Suprapubic skin (tissue), 4 donors: ENCODE data around the gene PDS5A. TPM values are rescaled to one million over a fixed set of nuclear protein-coding genes. Genes with fewer than 3 reads are reported as not detected.
"Not testable (repeated sequence)": the region's sequence is repeated elsewhere in the genome, so short reads cannot be mapped to it uniquely, and the experiment has no call there.

ENCODE experiments used
- DNase-seq, 2 donors: peaks; one replicate each; pipeline ENCODE4 v3.0.0-alpha.2; 2019; ENCODE audit warnings: low spot score in 2 of 2
- H3K27ac ChIP-seq: fragments of 200-600 bp; sonication (generic); one replicate; pipeline ENCODE4 v1.5.1; 2019
- H3K27me3 ChIP-seq: fragments of 200-600 bp; sonication (generic); one replicate; pipeline ENCODE4 v1.5.1; 2019
- H3K36me3 ChIP-seq: fragments of 200-600 bp; sonication (generic); one replicate; pipeline ENCODE4 v1.5.1; 2019
- H3K4me1 ChIP-seq: fragments of 200-600 bp; sonication (generic); one replicate; pipeline ENCODE4 v1.5.1; 2019
- H3K4me3 ChIP-seq: fragments of 200-600 bp; sonication (generic); one replicate; pipeline ENCODE4 v1.5.1; 2019; ENCODE audit warnings: mild to moderate bottlenecking
- H3K9me3 ChIP-seq: fragments of 200-600 bp; sonication (generic); one replicate; pipeline ENCODE4 v1.5.1; 2019
- EP300 ChIP-seq: sonication (generic); formaldehyde crosslinking; IDR thresholded peaks from one replicate; pipeline ENCODE4 v1.6.1; 2017; ENCODE audit warnings: antibody characterized with exemption
- POLR2A ChIP-seq, 2 donors: fragments of 450-650 bp; IDR thresholded peaks; one replicate each; pipeline ENCODE4 v1.6.1; 2017; ENCODE audit warnings: antibody characterized with exemption in 2 of 2, mild to moderate bottlenecking in 2 of 2, moderate library complexity in 2 of 2
- POLR2AphosphoS5 ChIP-seq, 3 donors: sonication (generic); formaldehyde crosslinking; IDR thresholded peaks; one replicate each; pipeline ENCODE4 v1.6.1; 2017; ENCODE audit warnings: antibody characterized with exemption in 3 of 3
- WGBS: methylation state at CpG from one replicate; pipeline ENCODE4 v1.1.5; 2018; 5-methylcytosine and 5-hydroxymethylcytosine counted together
- total RNA-seq, 4 donors: library from RNA; depleted of rRNA; stranded (reverse); fragments of >200 nt; gene quantifications; one replicate each; pipeline ENCODE4 v1.1.0, GENCODE V29; 2016
- TF ChIP-seq, protein P1 (sequence below), 2 donors: fragments of 200-600 bp in 1 of 2; fragments of 450-650 bp in 1 of 2; sonication (generic) in 1 of 2; IDR thresholded peaks; one replicate each; pipeline ENCODE4 v1.5.1; 2016 to 2019; ENCODE audit warnings: antibody characterized with exemption in 2 of 2, mild to moderate bottlenecking in 1 of 2, moderate library complexity in 1 of 2

PDS5A gene, protein sequence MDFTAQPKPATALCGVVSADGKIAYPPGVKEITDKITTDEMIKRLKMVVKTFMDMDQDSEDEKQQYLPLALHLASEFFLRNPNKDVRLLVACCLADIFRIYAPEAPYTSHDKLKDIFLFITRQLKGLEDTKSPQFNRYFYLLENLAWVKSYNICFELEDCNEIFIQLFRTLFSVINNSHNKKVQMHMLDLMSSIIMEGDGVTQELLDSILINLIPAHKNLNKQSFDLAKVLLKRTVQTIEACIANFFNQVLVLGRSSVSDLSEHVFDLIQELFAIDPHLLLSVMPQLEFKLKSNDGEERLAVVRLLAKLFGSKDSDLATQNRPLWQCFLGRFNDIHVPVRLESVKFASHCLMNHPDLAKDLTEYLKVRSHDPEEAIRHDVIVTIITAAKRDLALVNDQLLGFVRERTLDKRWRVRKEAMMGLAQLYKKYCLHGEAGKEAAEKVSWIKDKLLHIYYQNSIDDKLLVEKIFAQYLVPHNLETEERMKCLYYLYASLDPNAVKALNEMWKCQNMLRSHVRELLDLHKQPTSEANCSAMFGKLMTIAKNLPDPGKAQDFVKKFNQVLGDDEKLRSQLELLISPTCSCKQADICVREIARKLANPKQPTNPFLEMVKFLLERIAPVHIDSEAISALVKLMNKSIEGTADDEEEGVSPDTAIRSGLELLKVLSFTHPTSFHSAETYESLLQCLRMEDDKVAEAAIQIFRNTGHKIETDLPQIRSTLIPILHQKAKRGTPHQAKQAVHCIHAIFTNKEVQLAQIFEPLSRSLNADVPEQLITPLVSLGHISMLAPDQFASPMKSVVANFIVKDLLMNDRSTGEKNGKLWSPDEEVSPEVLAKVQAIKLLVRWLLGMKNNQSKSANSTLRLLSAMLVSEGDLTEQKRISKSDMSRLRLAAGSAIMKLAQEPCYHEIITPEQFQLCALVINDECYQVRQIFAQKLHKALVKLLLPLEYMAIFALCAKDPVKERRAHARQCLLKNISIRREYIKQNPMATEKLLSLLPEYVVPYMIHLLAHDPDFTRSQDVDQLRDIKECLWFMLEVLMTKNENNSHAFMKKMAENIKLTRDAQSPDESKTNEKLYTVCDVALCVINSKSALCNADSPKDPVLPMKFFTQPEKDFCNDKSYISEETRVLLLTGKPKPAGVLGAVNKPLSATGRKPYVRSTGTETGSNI (N-terminal part only)
- 10 to 100 TPM; 52.4 to 89.6 (median 68.9) TPM for total RNA-seq

GRCh38 chr4:39977489-39978377 lies at the start of gene PDS5A:
PDS5A (minus strand) TSS chr4:39977911; CDS start chr4:39976577, 1,334 bp downstream.
- Histone ChIP-seq H3K36me3 (peaks cover 21% of the 10 kb centered on the region), H3K27ac (peak within 1 kb of the TSS; percentile 98), H3K4me3 (peak within 1 kb of the TSS; percentile 99), H3K9me3 (no peaks in the 10 kb centered on the region), H3K4me1 (peaks cover 26% of the 10 kb centered on the region), H3K27me3 (no peaks in the 10 kb centered on the region)
- TF ChIP-seq, protein P1, sequence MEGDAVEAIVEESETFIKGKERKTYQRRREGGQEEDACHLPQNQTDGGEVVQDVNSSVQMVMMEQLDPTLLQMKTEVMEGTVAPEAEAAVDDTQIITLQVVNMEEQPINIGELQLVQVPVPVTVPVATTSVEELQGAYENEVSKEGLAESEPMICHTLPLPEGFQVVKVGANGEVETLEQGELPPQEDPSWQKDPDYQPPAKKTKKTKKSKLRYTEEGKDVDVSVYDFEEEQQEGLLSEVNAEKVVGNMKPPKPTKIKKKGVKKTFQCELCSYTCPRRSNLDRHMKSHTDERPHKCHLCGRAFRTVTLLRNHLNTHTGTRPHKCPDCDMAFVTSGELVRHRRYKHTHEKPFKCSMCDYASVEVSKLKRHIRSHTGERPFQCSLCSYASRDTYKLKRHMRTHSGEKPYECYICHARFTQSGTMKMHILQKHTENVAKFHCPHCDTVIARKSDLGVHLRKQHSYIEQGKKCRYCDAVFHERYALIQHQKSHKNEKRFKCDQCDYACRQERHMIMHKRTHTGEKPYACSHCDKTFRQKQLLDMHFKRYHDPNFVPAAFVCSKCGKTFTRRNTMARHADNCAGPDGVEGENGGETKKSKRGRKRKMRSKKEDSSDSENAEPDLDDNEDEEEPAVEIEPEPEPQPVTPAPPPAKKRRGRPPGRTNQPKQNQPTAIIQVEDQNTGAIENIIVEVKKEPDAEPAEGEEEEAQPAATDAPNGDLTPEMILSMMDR (IDR thresholded peaks at IDR 0.05) = peak; percentile 91 to 98
- TF ChIP-seq POLR2A (IDR thresholded peaks at IDR 0.05) = peak; percentile 7 to 68
- peak in 1 of 3 donors; percentile 68 for TF ChIP-seq POLR2AphosphoS5 (IDR thresholded peaks at IDR 0.05)
- TF ChIP-seq EP300 = no peak
- under 1% methylated on average over 20 of the region's 117 CpGs for WGBS
- DNase-seq = peak; percentile 90 to 91

- H3K4me3 ChIP-seq, H3K27ac ChIP-seq, H3K4me1 ChIP-seq, DNase-seq, H3K27me3 ChIP-seq, H3K9me3 ChIP-seq, H3K36me3 ChIP-seq: not testable (repeated sequence)
- WGBS = 84% methylated on average over 7 of the region's 7 CpGs
Observed at GRCh38 chr4:40024049-40024448, 46.3 kb upstream of the PDS5A start.

GRCh38 chr4:40021116-40021515 lies 43.4 kb upstream of the PDS5A start:
- not testable (repeated sequence) for H3K27ac ChIP-seq, H3K4me3 ChIP-seq, H3K27me3 ChIP-seq, H3K36me3 ChIP-seq, H3K4me1 ChIP-seq, H3K9me3 ChIP-seq, DNase-seq
- WGBS = 97% methylated on average over 3 of the region's 7 CpGs

DNA sequence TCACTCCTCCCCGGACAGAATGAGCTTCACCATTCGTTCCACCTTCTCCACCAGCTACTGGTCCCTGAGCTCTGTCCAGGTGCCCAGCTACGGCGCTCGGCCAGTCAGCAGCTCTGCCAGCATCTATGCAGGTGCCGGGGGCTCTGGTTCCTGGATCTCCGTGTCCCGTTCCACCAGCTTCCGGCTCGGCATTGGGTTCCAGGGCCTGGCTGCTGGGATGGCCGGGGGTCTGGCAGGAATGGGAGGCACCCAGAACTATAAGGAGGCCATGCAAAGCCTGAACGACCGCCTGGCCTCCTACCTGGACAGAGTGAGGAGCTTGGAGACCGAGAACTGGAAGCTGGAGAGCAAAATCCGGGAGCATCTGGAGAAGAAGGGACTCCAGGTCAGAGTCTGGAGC lies 42.5 kb upstream of the PDS5A start:
- no peak overlapping the region for H3K27ac ChIP-seq
- no peaks in the 10 kb centered on the region for H3K4me1 ChIP-seq
- no peak for TF ChIP-seq POLR2A (IDR thresholded peaks at IDR 0.05)
- no peak for DNase-seq
- no peaks in the 10 kb centered on the region for H3K9me3 ChIP-seq
- 95% methylated on average over 15 of the region's 15 CpGs for WGBS
- H3K4me3 ChIP-seq = no peak overlapping the region
- no peaks in the 10 kb centered on the region for H3K27me3 ChIP-seq
- H3K36me3 ChIP-seq = no peaks in the 10 kb centered on the region

- H3K9me3 ChIP-seq = no peaks in the 10 kb centered on the region
- H3K4me3 ChIP-seq = no peak overlapping the region
- no peaks in the 10 kb centered on the region for H3K36me3 ChIP-seq
- no peaks in the 10 kb centered on the region for H3K27me3 ChIP-seq
- no peak for DNase-seq
- H3K27ac ChIP-seq = no peak overlapping the region
- H3K4me1 ChIP-seq = no peaks in the 10 kb centered on the region
- WGBS = 90% methylated on average over 2 of the region's 2 CpGs
- TF ChIP-seq, protein P1 (IDR thresholded peaks at IDR 0.05) = no peak
- TF ChIP-seq POLR2A (IDR thresholded peaks at IDR 0.05) = no peak
- no peak for TF ChIP-seq EP300
- no peak for TF ChIP-seq POLR2AphosphoS5 (IDR thresholded peaks at IDR 0.05)
Observed at GRCh38 chr4:40016007-40016406, 38.3 kb upstream of the PDS5A start.

- no peak overlapping the region for H3K4me3 ChIP-seq
- H3K27me3 ChIP-seq = no peaks in the 10 kb centered on the region
- H3K4me1 ChIP-seq = no peaks in the 10 kb centered on the region
- H3K9me3 ChIP-seq = no peaks in the 10 kb centered on the region
- 77% methylated on average over 1 of the region's 1 CpG for whole genome bisulfite sequencing
- no peak overlapping the region for H3K27ac ChIP-seq
- TF ChIP-seq POLR2AphosphoS5 (IDR thresholded peaks at IDR 0.05) = no peak
- TF ChIP-seq POLR2A (IDR thresholded peaks at IDR 0.05) = no peak
- TF ChIP-seq, protein P1 (IDR thresholded peaks at IDR 0.05) = no peak
- no peak for TF ChIP-seq EP300
- H3K36me3 ChIP-seq = no peaks in the 10 kb centered on the region
- no peak for DNase-seq
Observed at GRCh38 chr4:40003986-40004385, 26.3 kb upstream of the PDS5A start.
